Endodermal cell (in vitro differentiated cells): ENCODE data around the gene EGFR. TPM values are rescaled to one million over a fixed set of nuclear protein-coding genes. Genes with fewer than 3 reads are reported as not detected.

Experiments used
- DNase-seq: peaks from one replicate; pipeline ENCODE4 v3.0.0-alpha.2; 2017
- H3K27ac ChIP-seq: 2 replicates; pipeline ENCODE4 v1.5.1; 2013; ENCODE audit warnings: mild to moderate bottlenecking, low read depth, low read length, moderate library complexity
- H3K27me3 ChIP-seq: 2 replicates; pipeline ENCODE4 v1.6.1; 2013; ENCODE audit warnings: mild to moderate bottlenecking, low read length, moderate library complexity; ENCODE audit not compliant: insufficient read depth, control insufficient read depth, poor library complexity, severe bottlenecking
- H3K36me3 ChIP-seq: 2 replicates; pipeline ENCODE4 v1.7.0; 2013; ENCODE audit warnings: mild to moderate bottlenecking, low read length, moderate library complexity; ENCODE audit not compliant: control insufficient read depth, insufficient read depth
- H3K4me1 ChIP-seq: one replicate; pipeline ENCODE4 v1.7.0; 2013; ENCODE audit warnings: low read length; ENCODE audit not compliant: control insufficient read depth, insufficient read depth
- H3K4me3 ChIP-seq: 2 replicates; pipeline ENCODE4 v1.5.1; 2013; ENCODE audit warnings: mild to moderate bottlenecking, low read length, moderate library complexity
- H3K9ac ChIP-seq: 2 replicates; pipeline ENCODE4 v1.6.1; 2013; ENCODE audit warnings: mild to moderate bottlenecking, low read length, moderate library complexity; ENCODE audit not compliant: poor library complexity, severe bottlenecking; ENCODE audit errors: extremely low read depth
- H3K9me3 ChIP-seq: 2 replicates; pipeline ENCODE4 v1.6.1; 2013; ENCODE audit warnings: mild to moderate bottlenecking, low read length, moderate library complexity; ENCODE audit not compliant: control insufficient read depth
- H3K27ac Mint-ChIP-seq: 2 replicates; pipeline ENCODE4 v1.8.0; 2020; ENCODE audit warnings: mixed read lengths
- H3K27me3 Mint-ChIP-seq: 2 replicates; pipeline ENCODE4 v1.8.0; 2021; ENCODE audit warnings: mild to moderate bottlenecking, mixed read lengths; ENCODE audit not compliant: insufficient read depth
- H3K36me3 Mint-ChIP-seq: 2 replicates; pipeline ENCODE4 v1.8.0; 2020; ENCODE audit warnings: low read depth, mixed read lengths
- H3K4me1 Mint-ChIP-seq: 2 replicates; pipeline ENCODE4 v1.8.0; 2020; ENCODE audit warnings: mixed read lengths
- H3K4me3 Mint-ChIP-seq: 2 replicates; pipeline ENCODE4 v1.8.0; 2020; ENCODE audit warnings: mild to moderate bottlenecking, moderate library complexity, mixed read lengths
- H3K9me3 Mint-ChIP-seq: 2 replicates; pipeline ENCODE4 v1.8.0; 2020; ENCODE audit warnings: mild to moderate bottlenecking, mixed read lengths
- CTCF ChIP-seq: fragments of 200-600 bp; sonication (generic); conservative IDR thresholded peaks from 2 replicates; pipeline ENCODE4 v1.5.0; 2021; ENCODE audit warnings: antibody characterized with exemption, mild to moderate bottlenecking
- WGBS, 2 experiments: methylation state at CpG; one replicate each; pipeline versions ENCODE4 v1.1.5 to v1.1.7; 2013; ENCODE audit warnings: missing lambda C conversion rate in 2 of 2, mixed read lengths in 1 of 2; ENCODE audit not compliant: insufficient coverage in 1 of 2, insufficient read length in 1 of 2; 5-methylcytosine and 5-hydroxymethylcytosine counted together
- total RNA-seq, 2 donors: library from RNA; stranded (reverse); fragmentation: NEBNext Ultra II Directional in 1 of 2; extraction: Animal tissue kit (Norgen Biotek cat#: 25700) in 1 of 2; gene quantifications; 2 replicates in 1 of 2; 3 replicates in 1 of 2; pipeline ENCODE4 v1.2.1, GENCODE V29; 2021

The EGFR gene
- total RNA-seq, 2 donors from 2014 or later = 5.0 to 5.8 TPM

- H3K4me1 ChIP-seq = no peaks in the 10 kb centered on the region
- no peak overlapping the region for H3K4me3 ChIP-seq
- H3K27me3 ChIP-seq = no peaks in the 10 kb centered on the region
- no peak for DNase-seq
- Mint-ChIP-seq H3K4me3 (no peak overlapping the region), H3K27me3 (no peaks in the 10 kb centered on the region), H3K9me3 (no peaks in the 10 kb centered on the region), H3K27ac (no peak overlapping the region), H3K4me1 (peaks cover 4% of the 10 kb centered on the region), H3K36me3 (no peaks in the 10 kb centered on the region)
- TF ChIP-seq CTCF = no peak
- no peaks in the 10 kb centered on the region for H3K36me3 ChIP-seq
- 76 to 78% methylated on average over 5 to 6 of the region's 6 CpGs for WGBS, 2 experiments
- H3K9me3 ChIP-seq = no peaks in the 10 kb centered on the region
- no peak overlapping the region for H3K9ac ChIP-seq
- no peak overlapping the region for H3K27ac ChIP-seq
These were observed 108.8 kb downstream of the EGFR start for GRCh38 chr7:55127622-55128081.

- TF ChIP-seq CTCF = no peak
- Histone ChIP-seq H3K27ac (no peak overlapping the region), H3K9me3 (no peaks in the 10 kb centered on the region), H3K27me3 (no peaks in the 10 kb centered on the region), H3K36me3 (no peaks in the 10 kb centered on the region), H3K4me1 (no peaks in the 10 kb centered on the region), H3K9ac (no peak overlapping the region), H3K4me3 (no peak overlapping the region)
- Mint-ChIP-seq H3K27me3 (no peaks in the 10 kb centered on the region), H3K4me1 (peaks cover 4% of the 10 kb centered on the region), H3K4me3 (no peak overlapping the region), H3K36me3 (no peaks in the 10 kb centered on the region), H3K27ac (no peak overlapping the region), H3K9me3 (no peaks in the 10 kb centered on the region)
- no peak for DNase-seq
- 52 to 65% methylated on average over 4 to 6 of the region's 6 CpGs for WGBS, 2 experiments
These were observed 110.0 kb downstream of the EGFR start for GRCh38 chr7:55128693-55129394.

- H3K9ac ChIP-seq = no peak overlapping the region
These were observed 111.0 kb downstream of the EGFR start for GRCh38 chr7:55129541-55130394.

More at GRCh38 chr7:55129541-55130394, 111.0 kb downstream of the EGFR start:
- peaks cover 4% of the 10 kb centered on the region for H3K4me1 Mint-ChIP-seq
- no peak for DNase-seq
- H3K9me3 Mint-ChIP-seq = no peaks in the 10 kb centered on the region
- Histone ChIP-seq H3K4me1 (no peaks in the 10 kb centered on the region), H3K27ac (peak overlapping the region; percentile 78), H3K4me3 (no peak overlapping the region), H3K27me3 (no peaks in the 10 kb centered on the region), H3K36me3 (no peaks in the 10 kb centered on the region), H3K9me3 (no peaks in the 10 kb centered on the region)
- no peaks in the 10 kb centered on the region for H3K36me3 Mint-ChIP-seq
- TF ChIP-seq CTCF = no peak
- no peaks in the 10 kb centered on the region for H3K27me3 Mint-ChIP-seq
- H3K4me3 Mint-ChIP-seq = no peak overlapping the region
- 80 to 89% methylated on average over 4 to 7 of the region's 8 CpGs for WGBS, 2 experiments
- H3K27ac Mint-ChIP-seq = no peak overlapping the region
